ENCODE data around the gene SPATA13.

The SPATA13 gene

GRCh38 chr13:24277761-24278160 is 117.2 kb downstream of the SPATA13 start:
- no peak for DNase-seq (ENCODE audit: low spot score)

DNA sequence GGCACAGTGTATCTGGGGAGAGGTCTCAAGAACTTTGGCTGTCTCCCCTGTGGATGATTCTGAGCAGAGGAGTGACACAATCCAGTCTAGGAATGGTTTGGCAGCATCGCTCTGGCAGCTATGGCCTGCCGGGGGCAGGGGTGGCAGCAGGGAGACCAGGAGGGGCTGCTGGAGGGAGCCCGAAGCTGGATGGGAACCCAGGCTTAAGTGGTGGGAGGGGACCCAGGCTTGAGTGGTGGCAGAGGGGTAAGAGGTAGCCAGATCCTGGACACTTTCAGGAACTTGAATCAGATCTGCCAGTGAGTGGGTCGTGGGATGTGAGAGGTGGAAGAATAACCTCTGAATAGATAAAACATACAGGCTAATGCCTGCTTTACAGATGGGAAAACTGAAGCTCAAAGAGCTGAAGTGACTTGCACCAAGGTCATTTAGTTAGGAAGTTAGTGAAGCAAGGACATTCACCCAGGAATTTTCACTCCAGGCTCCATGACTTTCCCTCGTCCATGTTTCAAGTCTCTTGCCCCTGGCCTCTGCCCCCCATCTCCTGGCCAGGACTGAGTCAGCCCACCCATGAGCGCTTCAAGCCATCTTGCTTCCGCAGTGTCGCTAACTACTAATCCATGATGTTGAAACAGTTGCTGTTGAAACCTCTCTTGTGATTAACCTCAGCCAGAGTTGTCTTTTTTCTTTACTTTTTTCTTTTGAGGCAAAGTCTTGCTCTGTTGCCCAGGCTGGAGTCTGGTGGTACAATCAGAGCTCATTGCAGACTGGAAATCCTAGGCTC is 119.0 kb downstream of the SPATA13 start:
- DNase-seq (ENCODE audit: low spot score), result no peak

DNA sequence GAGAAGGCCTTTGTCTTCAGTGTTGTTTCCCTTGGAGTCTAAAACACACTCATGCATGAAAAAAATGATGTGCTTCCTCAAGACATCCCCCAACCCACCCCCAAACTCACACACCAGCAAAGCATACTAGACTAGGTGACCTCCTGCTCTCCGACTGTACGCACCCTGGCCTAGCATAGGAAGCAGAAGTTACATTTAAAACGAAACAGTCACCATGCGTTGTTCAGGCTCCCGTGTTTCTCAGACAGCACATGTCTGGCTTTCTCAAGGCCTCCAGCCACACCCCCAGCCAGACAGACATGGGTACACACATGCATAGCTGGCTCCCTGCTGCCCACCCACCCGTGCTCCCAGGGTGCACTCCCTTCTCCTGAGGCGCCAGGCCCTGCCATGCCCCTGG is 120.2 kb downstream of the SPATA13 start:
- DNase-seq (ENCODE audit: low spot score), result no peak

DNA sequence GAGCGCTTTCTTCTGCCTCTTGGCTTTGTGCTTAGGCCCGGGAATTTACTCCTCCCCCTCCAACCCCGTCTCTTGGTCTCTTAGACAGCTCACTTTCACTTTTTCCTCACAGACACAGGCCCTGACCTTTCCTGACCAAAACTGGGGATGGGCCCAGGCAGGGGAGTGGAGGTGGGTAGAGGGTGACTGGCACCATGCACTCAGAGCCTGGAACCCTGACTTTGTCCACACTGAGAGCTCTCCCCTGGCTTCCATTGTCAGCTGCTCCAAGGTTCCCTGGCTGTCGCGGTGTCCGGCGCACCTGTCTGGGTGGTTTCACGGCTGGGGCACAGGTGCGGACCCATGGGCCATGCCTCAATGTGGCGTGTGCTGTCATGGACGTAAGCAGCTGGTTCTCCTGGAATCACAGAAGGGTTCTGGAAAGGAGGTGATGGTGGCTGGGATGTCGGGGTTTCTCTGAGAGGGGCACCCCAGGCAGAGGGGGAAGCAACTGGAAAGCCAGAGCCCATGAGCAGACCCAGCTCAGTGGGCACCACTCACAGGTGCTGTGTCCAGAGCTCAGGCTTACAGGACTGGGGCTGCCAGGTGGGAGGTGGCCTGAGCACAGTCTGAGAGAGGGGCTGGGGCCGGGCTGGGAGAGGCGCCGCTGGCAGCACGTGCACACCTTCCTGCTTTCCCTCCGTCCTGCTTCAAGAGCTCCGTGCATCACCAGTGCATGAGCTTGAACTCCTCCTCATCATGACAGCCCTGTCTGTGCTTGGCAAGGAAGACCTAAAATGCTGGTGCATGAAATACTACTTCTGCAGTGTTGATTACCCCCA is 120.9 kb downstream of the SPATA13 start:
- DNase-seq (ENCODE audit: low spot score), result no peak

GRCh38 chr13:24282256-24282655 is 121.7 kb downstream of the SPATA13 start:
- no peak for DNase-seq (ENCODE audit: low spot score)

- DNase-seq (ENCODE audit: low spot score), result no peak
Observed at GRCh38 chr13:24284889-24285565, 124.5 kb downstream of the SPATA13 start.

GRCh38 chr13:24286624-24287023 is 126.1 kb downstream of the SPATA13 start:
- DNase-seq (ENCODE audit: low spot score), result no peak

GRCh38 chr13:24287748-24288287 is 127.3 kb downstream of the SPATA13 start:
- no peak for DNase-seq (ENCODE audit: low spot score)

GRCh38 chr13:24288870-24289269 is 128.3 kb downstream of the SPATA13 start:
- no peak for DNase-seq (ENCODE audit: low spot score)

DNA sequence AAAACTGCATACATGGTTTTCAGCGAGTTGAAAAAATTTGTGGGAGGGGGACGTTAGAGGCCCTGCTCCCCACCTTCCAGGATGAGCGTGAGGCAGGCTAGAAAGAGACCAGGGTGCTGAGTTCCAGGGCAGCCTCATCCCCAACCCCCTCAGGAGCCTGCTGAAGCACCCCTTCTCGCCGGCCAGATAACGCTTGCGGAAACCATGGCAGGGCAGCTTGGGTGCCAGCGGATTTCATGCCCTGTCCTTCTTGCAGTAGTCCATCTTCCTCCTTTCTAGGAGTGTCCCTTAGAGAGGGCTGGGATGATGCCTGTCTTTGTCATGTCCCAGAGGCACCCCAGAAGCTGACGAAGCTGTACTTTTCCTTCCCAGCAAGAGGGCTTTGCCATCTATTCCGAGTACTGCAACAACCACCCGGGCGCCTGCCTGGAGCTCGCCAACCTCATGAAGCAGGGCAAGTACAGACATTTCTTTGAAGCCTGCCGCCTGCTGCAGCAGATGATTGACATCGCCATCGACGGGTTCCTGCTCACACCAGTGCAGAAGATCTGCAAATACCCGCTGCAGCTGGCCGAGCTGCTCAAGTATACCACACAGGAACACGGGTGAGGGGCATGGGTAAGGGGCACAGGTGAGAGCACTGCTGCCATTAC is 129.9 kb downstream of the SPATA13 start:
- no peak for DNase-seq (ENCODE audit: low spot score)

- no peak for DNase-seq (ENCODE audit: low spot score)
Observed at GRCh38 chr13:24292481-24292880, 132.0 kb downstream of the SPATA13 start.

DNA sequence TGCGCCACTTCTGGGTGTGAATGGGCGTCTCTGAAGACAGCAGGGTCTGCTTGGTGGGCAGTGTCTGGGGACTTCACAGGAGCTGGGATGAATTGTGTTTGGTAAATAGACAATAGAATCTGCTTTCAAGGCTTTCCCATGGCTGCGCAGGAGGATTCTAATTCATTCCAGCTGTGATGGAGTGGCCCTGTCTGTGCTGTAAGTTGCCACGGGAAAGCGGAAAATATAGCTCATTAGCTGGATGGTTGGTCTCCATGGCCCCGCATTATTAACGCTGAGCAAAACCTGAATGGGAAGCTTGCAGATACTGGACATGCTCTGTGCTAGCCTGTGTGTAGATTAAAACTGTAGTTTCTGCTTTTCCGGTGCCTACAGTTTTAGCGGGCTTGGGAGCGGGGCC is 133.2 kb downstream of the SPATA13 start:
- no peak for DNase-seq (ENCODE audit: low spot score)

GRCh38 chr13:24299488-24300114 is 139.1 kb downstream of the SPATA13 start:
- DNase-seq (ENCODE audit: low spot score), result no peak

- DNase-seq (ENCODE audit: low spot score), result no peak
Observed at GRCh38 chr13:24301434-24301833, 140.9 kb downstream of the SPATA13 start.

DNA sequence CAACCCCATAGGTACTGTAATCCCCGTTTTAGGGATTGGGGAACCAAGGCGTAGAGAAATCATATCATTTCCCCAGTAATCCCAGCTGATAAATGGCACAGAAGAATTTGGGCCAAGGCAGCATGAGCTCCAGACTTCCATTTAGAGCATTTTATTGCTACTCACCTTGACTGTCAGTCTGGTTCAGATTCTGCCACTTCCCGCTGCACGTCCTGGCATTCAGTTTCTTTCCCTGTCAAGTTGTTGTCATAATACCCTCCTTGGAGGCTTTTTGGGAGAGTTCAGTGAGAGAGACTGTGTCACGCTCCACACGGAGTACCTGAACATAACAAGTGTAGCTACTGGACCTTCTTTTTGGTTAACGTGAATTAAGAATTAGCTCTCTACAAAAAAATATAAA is 141.4 kb downstream of the SPATA13 start:
- DNase-seq (ENCODE audit: low spot score), result no peak

DNA sequence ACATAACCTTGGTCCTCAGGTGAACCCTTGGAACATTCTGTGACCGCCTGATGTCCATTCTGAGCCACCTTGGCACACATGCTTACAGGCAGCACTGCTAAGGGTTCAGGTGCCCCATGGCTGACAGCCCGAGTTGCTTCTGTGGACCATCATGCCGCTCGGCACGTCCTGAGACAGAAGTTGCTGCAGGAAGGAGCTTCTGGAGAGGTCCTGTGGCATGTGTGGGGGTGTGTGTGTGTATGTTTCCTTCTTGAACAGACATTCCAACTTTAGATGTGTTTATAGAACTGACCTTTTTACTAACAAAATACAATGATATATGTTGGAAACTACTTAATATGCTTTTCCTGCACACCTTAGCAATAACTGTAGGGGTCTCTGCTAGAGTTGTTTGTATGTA is 144.1 kb downstream of the SPATA13 start:
- DNase-seq (ENCODE audit: low spot score), result no peak

GRCh38 chr13:24306632-24307031 is 146.1 kb downstream of the SPATA13 start:
- no peak for DNase-seq (ENCODE audit: low spot score)

DNA sequence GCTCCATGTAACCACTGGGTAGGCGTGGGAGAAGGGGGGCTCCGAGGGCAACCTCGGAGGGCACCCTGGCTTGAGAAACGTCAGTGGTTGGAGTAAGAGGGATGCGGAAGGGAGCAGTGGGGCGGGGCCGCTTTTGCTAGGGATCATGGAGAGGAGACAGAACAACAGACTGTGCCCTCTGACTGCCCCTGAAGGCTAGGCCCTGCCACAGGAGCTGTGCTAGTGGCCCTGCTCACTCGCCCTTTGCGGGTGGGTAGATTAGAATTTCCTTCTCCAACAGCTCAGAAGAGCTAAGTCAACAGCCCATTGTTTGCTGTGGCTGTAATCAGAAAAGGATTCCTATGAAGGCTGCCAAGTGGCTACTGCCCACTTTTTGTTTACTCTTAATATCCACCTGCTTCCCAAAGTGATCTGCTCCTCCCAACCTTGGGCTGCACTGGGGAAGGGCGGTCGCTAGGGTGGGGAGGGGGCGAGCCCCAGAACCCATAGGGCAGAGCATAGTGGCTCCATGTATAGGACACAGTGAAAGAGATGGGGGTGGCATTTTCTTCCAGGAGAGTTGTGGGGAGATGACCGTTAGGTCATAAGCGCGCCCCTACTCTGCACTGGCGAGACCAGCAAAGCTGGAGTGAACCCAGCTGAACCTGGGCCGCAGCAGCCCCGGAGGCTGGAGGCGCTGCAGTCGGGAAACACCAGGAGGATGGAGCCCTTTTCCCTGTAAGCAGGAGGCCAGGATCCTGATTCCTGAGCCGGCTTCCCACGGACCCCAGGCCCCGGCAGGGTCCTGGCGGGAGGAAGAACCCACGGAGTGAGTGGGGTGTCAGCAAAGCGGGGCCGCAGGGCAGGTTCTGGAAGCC is 146.9 kb downstream of the SPATA13 start:
- DNase-seq (ENCODE audit: low spot score), result no peak

DNA sequence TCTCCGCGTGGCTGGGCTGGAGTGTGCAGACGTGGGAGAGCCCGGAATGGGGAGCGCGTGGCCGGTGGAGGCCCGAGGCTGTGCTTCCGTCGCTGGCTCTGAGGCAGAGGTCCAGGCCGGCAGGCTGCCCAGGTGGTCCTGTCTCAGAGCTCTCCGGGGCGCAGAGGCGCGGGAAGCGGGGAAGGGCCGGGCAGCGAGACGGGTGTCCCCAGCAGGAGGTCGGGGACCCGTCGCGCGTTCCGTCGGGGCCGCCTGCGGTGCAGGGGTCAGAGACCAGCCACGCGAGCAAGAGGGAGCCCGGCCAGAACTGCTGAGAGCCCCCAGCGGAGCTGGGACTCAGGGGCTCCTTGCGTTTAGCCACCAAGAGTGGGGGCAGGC is 147.5 kb downstream of the SPATA13 start:
- DNase-seq (ENCODE audit: low spot score), result no peak

DNA sequence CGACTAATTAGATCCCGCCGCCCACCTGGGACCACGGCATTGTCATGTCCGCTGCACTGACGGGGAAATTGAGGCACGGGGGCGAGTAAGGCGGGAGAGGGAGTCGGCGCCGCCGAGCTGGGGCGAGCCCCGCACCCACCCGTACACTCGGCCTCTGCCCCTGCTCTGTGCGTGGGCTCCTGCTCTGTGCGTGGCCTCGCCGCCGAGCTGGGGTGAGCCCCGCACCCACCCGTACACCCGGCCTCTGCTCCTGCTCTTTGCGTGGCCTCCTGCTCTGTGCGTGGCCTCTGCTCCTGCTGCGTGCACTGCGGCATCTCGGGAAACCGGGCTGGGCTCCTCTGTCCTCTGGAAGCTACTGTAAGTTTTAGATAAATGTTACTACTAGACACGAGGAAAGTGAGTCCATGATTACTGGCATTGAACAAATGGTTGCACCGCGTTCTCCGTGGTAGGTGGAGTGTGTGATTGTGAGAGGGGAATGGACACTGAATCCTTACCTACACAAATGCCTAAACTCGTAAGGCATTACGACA is 148.0 kb downstream of the SPATA13 start:
- DNase-seq (ENCODE audit: low spot score), result no peak

Measured in SK-N-DZ (cell line).